Right renal cortex interstitium (tissue), 3 donors: ENCODE measurements around the gene CHRNA7. TPM values are rescaled to one million over a fixed set of nuclear protein-coding genes. Genes with fewer than 3 reads are reported as not detected.

ENCODE experiments used
- DNase-seq, 3 donors: peaks; one replicate each; pipeline ENCODE4 v3.0.0-alpha.2; 2013; ENCODE audit warnings: low read depth in 3 of 3, low spot score in 2 of 3
- polyA plus RNA-seq, 3 donors: library from polyadenylated mRNA; unstranded; fragments of 120-200 nt; gene quantifications; one replicate each; pipeline ENCODE4 v1.2.1, GENCODE V29; 2013; ENCODE audit not compliant: insufficient read length in 3 of 3

CHRNA7 gene
- 10 to 100 TPM; 10.3 to 13.1 (median 11.7) TPM for polyA plus RNA-seq

- DNase-seq = peak in 2 of 3 donors; percentile 47 to 54
Observed at GRCh38 chr15:32029862-32030781, at the start of gene CHRNA7. Gene CHRNA7 (plus strand): TSS chr15:32030515. CDS start chr15:32030595, 80 bp downstream.

GRCh38 chr15:31985607-31986006 lies 44.7 kb upstream of the CHRNA7 start:
- DNase-seq = no peak

DNA sequence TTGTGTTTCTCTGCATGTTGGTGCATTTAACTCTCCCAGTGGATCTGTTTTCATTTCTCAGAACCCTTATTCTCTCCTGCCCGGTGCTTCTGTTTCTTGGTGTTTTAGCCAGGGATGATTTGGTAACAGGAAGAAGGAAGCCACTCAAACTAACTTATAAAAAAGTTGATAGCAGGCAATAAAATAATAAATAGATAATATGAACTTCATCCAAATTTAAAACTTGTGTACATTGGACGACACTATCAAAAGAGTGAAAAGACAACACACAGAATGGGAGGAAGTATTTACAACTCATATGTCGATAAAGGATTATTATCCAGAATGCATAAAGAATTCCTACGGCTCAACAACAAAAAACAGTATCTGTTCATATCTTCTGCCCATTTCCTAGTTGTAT lies 37.3 kb upstream of the CHRNA7 start:
- no peak for DNase-seq

DNA sequence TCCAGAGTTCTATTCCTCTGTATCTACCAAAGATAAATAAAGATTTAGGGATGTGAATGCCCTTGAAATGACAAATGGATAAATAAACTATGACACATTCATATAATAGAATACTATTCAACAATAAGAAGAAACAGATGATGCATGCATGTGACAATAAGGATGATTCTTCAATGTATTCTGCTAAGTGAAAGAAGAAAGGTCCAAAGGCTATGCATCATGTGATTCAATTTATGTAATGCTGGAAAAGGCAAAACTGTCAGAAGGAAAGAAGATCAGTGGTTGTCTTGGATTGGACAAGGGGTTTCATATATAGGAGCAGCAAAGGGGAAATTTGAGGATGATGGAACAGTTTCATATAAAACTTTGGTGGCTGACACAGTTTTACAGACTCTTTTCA lies 32.6 kb upstream of the CHRNA7 start:
- DNase-seq = no peak

DNA sequence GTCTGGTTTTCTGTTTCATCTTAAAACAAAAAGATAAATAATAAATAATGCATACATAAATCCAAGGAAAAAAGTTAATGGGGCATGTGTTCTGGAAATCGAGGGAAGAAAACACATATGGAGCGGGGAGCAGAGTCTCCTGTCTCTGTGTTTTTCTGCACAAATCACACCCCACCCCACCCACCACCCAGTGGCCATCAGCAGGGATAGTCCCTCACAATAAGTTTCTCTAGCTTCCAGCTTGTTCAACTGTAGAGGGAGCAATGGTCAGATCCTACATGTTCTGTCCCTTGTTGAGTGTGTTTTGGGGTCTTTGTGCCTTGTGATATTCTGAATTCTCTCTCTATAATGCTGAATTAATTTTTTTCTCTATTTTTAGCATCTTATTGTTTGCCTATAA lies 26.8 kb upstream of the CHRNA7 start:
- no peak for DNase-seq

DNA sequence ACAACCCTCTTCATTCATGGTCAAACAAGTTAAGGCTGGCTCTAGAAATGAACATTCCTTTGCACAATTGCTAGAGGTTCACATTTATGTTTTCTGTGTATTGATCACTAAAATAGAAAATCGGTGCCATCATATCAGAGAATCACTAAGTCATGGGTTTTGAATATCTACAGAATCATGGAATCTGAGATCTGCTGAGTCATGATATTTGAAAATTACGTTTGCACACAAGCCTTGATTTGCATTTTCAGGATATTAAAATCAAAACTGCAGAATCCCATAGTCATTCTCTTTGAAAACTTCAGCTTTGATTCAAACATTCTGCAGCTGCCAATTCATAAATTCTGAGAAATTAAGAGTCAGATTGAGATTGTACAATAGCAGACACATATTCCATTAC lies 26.1 kb upstream of the CHRNA7 start:
- no peak for DNase-seq

DNA sequence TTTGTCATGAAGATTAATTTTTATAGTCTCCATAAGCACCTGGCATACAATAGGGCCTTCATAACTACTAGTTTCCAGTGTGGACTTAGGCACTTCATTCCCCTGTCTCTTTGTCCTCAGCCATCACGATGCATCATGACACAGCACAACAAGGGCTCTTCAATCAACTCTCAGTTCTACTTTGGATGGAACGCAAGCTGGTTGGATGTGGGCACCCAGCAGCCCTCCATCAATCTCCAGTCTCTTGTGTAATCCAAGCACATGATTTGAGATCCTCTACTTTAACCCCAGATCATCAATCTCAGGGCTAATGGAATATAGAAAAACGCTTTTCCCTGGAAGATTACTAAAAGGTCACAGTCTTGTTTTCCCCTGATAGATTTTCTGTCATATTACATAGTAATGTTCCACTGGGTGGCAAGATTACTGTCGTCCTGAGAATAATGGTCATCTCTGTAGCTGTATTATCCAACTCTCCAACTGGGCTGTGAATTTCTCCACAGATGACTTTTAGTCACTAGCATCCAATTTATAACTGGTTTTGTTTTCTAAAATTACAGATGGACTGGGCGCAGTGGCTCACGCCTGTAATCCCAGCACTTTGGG lies 22.9 kb upstream of the CHRNA7 start:
- no peak for DNase-seq

DNA sequence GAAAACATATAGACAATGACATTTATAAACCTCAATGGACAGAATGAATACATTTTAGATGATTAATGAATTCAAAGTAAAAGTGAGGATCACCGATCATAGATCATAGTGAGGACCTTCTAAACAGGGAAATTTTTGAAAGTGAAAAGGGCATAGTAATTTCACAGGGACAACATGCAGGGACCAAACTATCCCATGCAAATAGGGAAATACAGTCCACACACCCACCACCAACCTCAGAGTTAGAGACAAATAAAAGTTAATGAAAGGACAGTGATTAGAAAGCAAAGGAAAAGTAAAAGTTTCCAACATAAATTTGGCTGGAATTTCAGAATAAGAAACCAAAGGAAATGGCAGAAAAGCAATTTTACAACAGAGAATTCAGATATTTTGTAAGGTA lies 15.4 kb upstream of the CHRNA7 start:
- no peak for DNase-seq

DNA sequence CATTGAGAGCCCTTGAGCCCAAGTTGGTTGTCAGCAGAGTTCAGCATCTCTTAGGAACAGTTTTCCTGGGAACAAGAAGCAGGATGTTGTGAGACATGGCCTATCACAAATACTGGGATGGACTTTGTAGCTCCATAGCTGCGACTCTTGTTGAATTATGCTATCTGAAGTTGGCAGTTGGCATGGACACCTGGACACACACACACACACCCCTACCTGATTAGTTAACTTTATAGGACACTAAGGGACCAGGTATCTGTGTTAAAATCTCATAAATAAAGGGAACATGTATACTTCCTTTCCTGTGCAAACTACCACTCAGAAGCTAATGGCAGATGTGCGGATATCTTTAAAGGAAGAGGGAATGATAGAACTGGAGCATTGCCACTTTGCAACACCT lies 10.2 kb upstream of the CHRNA7 start:
- DNase-seq = no peak

- peak in 2 of 3 donors; percentile 15 for DNase-seq
Observed at GRCh38 chr15:32028921-32029320, 1.4 kb upstream of the CHRNA7 start.

DNA sequence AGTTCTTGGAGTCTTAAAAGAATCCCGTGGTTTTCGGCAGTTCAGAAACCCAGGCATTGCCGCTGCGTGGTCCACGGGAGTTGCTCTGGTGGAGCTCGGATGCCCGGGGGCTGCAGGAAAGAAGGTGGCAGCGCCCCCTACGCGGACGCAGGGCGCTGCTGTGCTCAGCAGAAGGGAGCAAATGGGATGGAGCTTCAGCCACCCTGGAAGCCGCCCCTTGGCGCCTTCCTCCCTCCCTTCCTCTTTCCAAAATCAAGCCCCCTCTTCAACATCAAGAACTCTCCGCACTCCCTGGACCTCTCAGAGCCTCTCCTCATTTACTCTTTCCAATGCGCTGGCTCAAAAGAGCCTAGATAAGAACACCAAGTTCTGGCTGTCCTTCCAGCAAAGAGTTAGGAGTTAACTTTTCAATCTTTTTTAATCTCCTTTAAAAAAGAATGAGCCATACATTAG lies 880 bp upstream of the CHRNA7 start:
- peak in 2 of 3 donors; percentile 21 to 36 for DNase-seq

- DNase-seq = peak in 2 of 3 donors; percentile 15 to 17
Observed at GRCh38 chr15:32030795-32031194, 480 bp downstream of the CHRNA7 start.

GRCh38 chr15:32033186-32033890 lies 3.0 kb downstream of the CHRNA7 start:
- DNase-seq = no peak

DNA sequence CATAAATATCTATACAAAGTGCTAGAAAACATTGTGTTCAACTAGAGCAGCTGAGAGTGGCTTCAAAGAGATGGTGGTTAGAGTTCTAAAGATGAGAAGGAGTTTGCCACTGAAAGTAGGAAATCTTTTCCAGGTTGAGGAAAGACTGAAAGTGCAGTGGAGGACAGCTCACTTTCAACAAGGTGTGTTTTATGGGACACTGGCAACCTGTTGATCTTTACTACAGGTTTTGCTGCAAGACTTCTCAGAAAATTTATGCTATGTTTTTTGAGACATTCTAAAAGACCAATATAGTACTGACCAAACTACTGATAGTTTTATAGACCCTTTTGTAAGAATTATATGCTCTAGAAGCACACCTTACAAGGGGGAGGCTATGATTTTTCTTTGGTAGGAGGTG lies 3.8 kb downstream of the CHRNA7 start:
- no peak for DNase-seq

DNA sequence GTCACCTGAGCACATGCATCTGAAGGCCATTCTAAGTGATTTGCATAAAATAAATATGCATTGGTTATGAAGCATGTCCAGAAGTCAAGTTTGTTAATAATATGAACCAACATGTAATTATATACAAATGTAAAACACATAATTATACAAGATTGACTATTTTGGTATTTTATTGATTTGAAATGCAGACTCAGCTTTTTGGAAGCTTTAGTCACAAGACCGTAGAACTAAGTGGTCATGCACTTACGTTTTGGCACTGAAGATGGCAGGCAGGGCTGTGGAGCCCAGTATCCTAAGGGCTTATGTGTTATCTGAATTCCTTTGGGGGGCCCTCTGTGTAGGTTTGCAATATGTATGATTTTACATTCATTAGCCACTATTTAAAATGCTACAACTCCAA lies 5.0 kb downstream of the CHRNA7 start:
- DNase-seq = no peak

GRCh38 chr15:32036971-32037370 lies 6.7 kb downstream of the CHRNA7 start:
- no peak for DNase-seq

DNA sequence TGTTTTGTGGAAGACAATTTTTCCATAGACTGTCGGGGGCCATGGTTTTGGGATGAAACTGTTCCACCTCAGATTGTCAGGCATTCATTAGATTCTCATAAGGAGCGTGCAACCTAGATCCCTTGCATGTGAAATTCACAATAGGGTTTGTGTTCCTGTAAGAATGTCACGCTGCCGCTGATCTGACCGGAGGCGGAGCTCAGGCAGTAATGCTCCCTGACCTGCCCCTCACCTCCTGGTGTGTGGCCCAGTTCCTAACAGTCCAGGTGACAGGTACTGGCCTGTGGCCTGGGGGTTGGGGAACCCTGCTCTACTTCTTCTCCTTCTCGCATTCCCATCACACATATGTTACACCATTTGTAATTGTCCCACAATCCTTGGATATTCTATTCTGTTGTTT lies 11.0 kb downstream of the CHRNA7 start:
- no peak for DNase-seq

GRCh38 chr15:32042269-32042972 lies 12.1 kb downstream of the CHRNA7 start:
- no peak for DNase-seq

DNA sequence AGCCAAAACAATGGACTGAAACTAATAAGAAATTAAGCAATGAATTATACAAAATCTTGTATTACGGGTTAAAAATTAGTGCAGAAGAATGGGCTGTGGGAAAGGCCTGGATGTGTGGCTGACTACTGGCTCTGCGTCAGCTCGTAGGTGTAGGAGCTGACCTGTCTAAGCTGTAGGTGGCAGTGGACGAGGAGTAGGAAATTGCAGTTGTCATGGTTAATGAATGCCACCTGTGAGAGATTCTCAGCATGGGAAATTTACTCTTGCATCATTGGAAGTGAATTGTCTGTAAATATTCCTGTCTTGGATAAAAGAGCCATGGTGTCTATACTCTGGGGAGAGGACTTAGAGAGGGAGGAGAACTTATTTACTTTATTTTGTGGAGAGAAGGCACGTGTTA lies 23.4 kb downstream of the CHRNA7 start:
- peak in 1 of 3 donors; percentile 18 for DNase-seq

DNA sequence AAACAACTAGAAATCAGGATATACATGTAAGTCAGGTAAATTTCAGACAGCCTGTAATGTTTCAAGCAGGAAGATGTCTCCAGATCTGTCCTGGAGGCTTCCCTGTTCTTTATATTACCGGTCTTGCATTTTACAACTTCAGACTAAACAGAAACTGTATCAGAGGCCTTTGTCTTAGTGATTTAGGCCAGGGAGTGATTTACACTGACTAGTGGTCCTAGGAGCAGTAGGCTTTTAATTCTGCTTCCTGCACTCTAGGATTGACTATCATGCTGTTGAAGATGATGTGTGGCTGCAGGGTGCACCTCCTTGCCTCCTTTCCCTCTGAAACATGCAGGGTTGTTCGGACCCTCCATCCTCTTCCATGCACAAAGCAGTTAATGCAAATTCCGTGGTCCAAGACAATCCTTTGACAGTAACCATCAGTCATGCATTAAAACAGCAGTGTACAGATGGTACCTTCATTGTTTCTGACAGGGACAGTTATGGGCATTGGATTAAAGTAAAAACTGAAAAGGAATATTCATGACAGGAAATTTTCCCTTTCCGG lies 27.6 kb downstream of the CHRNA7 start:
- DNase-seq = no peak
